PFSK-1 (cell line): ENCODE data around the gene SRD5A1.
A peak's percentile ranks its signal among the peaks of the same experiment; 100 is the strongest.

Experiments
- FOXP2 ChIP-seq: optimal IDR thresholded peaks from 2 replicates; pipeline ENCODE3; 2011; ENCODE audit warnings: borderline replicate concordance, control low read depth, inconsistent platforms; ENCODE audit not compliant: insufficient read depth; ENCODE audit errors: extremely low read length, extremely low read depth
- POLR2AphosphoS5 ChIP-seq: IDR thresholded peaks from 2 replicates; pipeline ENCODE4 v1.6.1; 2012; ENCODE audit warnings: low read depth, mild to moderate bottlenecking, control low read depth, low read length, moderate library complexity
- REST ChIP-seq, 2 experiments: IDR thresholded peaks; 2 replicates each; pipeline versions ENCODE4 v1.6.1 to v1.8.0; 2011 to 2012; ENCODE audit warnings: low read depth in 2 of 2, low read length in 2 of 2, control low read depth in 1 of 2, inconsistent platforms in 1 of 2, mild to moderate bottlenecking in 1 of 2, moderate library complexity in 1 of 2; ENCODE audit not compliant: insufficient read depth in 1 of 2
- SIN3A ChIP-seq: IDR thresholded peaks from 2 replicates; pipeline ENCODE4 v1.6.1; 2012; ENCODE audit warnings: mild to moderate bottlenecking, low read length, moderate library complexity, borderline replicate concordance; ENCODE audit not compliant: insufficient read depth
- TAF1 ChIP-seq: IDR thresholded peaks from 2 replicates; pipeline ENCODE4 v1.6.1; 2012; ENCODE audit warnings: low read length, control low read depth, borderline replicate concordance; ENCODE audit not compliant: insufficient read depth

Gene SRD5A1

GRCh38 chr5:6586647-6587042, 46.6 kb upstream of the SRD5A1 start:
- TF ChIP-seq FOXP2 (no peak), POLR2AphosphoS5 (no peak)

- TF ChIP-seq REST (IDR thresholded peaks at IDR 0.05; ENCODE audit: insufficient read depth in 1 of 2, low read depth in 2 of 2, low read length in 2 of 2) (no peak), TAF1 (no peak), POLR2AphosphoS5 (no peak), SIN3A (no peak), FOXP2 (no peak)
Observed at GRCh38 chr5:6587171-6587570, 46.1 kb upstream of the SRD5A1 start.

DNA sequence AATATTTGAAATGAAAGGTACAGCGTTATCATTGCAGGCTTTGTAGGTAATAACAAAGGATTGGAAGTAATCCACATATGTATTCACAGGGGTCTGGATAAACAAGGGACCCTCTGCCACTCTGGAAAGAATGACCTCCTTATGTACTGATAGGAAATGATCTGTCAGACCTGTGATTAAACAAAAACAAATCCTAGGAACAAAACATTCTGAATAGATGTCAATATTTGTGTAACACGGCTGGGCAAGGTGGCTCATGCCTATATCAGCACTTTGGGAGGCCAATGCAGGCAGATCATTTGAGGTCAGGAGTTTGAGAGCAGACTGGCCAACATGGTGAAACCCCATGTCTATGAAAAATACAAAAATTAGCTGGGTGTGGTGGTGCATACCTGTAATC, 42.7 kb upstream of the SRD5A1 start:
- no peak for TF ChIP-seq REST (IDR thresholded peaks at IDR 0.05; ENCODE audit: insufficient read depth in 1 of 2, low read depth in 2 of 2, low read length in 2 of 2)
- no peak for TF ChIP-seq FOXP2
- TF ChIP-seq TAF1 = no peak
- no peak for TF ChIP-seq POLR2AphosphoS5
- no peak for TF ChIP-seq SIN3A

DNA sequence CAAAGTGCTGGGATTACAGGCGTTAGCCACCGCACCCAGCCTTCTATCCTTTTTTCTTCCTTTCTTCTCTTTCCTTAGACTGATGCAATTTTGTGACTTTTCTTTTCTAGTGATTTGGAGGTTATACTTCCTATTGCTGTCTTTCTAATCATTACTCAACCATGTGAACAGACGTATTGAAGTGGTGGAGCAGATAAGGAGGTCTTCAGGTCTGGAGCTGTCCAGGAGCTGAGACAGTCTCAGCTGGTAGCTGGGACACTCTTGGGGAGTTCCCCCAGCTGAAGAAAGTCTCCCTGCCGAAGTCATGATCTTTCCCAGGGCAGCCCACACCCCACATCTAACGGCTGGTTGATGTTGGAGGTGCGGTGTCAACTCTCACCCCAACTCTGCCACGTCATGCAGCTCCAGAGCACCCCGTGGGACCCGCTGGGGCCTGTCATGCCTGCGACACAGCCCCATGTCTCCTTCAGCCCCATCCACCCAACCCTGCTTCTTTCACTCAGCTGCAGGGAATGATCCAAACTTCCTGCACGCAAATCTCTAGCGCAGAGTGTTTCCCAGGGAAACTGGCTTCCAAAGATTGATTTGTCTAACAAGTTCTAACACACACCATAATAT, 41.5 kb upstream of the SRD5A1 start:
- no peak for TF ChIP-seq TAF1
- TF ChIP-seq REST (IDR thresholded peaks at IDR 0.05; ENCODE audit: insufficient read depth in 1 of 2, low read depth in 2 of 2, low read length in 2 of 2) = peak in 1 of 2 experiments; percentile 69; a peak in 1 of 4 replicates

DNA sequence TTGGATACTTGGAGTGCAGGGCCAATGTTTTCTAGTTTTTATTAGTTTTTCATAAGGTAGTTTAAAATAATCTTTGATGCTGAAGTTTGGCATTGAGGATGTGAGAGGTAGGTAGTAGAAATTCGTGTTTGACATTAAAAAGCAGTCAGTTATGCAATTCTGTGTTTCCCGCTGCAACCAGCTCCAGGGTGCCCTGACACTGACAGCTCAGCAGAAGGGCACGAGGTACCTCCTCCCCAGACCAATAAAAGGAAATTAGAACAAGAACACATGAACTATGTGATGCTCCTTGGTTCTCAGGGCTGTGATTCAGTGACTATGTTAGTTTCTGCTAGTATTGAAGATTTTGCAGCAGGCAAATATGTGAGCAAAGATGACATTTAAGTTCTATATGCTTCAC, 40.6 kb upstream of the SRD5A1 start:
- no peak for TF ChIP-seq REST (IDR thresholded peaks at IDR 0.05; ENCODE audit: insufficient read depth in 1 of 2, low read depth in 2 of 2, low read length in 2 of 2)
- no peak for TF ChIP-seq TAF1
- TF ChIP-seq FOXP2 = no peak
- no peak for TF ChIP-seq POLR2AphosphoS5
- no peak for TF ChIP-seq SIN3A
